HG03060 (cell line): Measurements from ENCODE around the gene TGFBR3.
A peak's percentile ranks its signal among the peaks of the same experiment; 100 is the strongest.

ENCODE experiments used
- ATAC-seq: cut with Tn5 transposase; IDR thresholded peaks from one replicate; pipeline ENCODE4 v1.9.1; 2021; ENCODE audit warnings: low read depth, moderate number of reproducible peaks; ENCODE audit not compliant: unreplicated experiment

Gene TGFBR3

GRCh38 chr1:91744953-91745639, 140.9 kb downstream of the TGFBR3 start:
- ATAC-seq = no peak

- no peak for ATAC-seq
Observed at GRCh38 chr1:91742848-91743292, 143.1 kb downstream of the TGFBR3 start.

- ATAC-seq = no peak
Observed at GRCh38 chr1:91741906-91742305, 144.0 kb downstream of the TGFBR3 start.

- ATAC-seq = no peak
Observed at GRCh38 chr1:91741301-91741700, 144.7 kb downstream of the TGFBR3 start.

- no peak for ATAC-seq
Observed at GRCh38 chr1:91737650-91738049, 148.3 kb downstream of the TGFBR3 start.

- no peak for ATAC-seq
Observed at GRCh38 chr1:91736715-91737615, 149.0 kb downstream of the TGFBR3 start.

GRCh38 chr1:91736146-91736714, 149.7 kb downstream of the TGFBR3 start:
- no peak for ATAC-seq

GRCh38 chr1:91735266-91735845, 150.6 kb downstream of the TGFBR3 start:
- no peak for ATAC-seq

- ATAC-seq = no peak
Observed at GRCh38 chr1:91734761-91735160, 151.2 kb downstream of the TGFBR3 start.

- no peak for ATAC-seq
Observed at GRCh38 chr1:91733108-91733710, 152.7 kb downstream of the TGFBR3 start.

- ATAC-seq = peak; percentile 46
Observed at GRCh38 chr1:91732291-91733107, 153.5 kb downstream of the TGFBR3 start.

GRCh38 chr1:91731815-91732214, 154.1 kb downstream of the TGFBR3 start:
- no peak for ATAC-seq

- no peak for ATAC-seq
Observed at GRCh38 chr1:91730801-91731732, 154.9 kb downstream of the TGFBR3 start.

GRCh38 chr1:91729621-91730358, 156.2 kb downstream of the TGFBR3 start:
- no peak for ATAC-seq

- no peak for ATAC-seq
Observed at GRCh38 chr1:91727763-91728162, 158.2 kb downstream of the TGFBR3 start.

- ATAC-seq = no peak
Observed at GRCh38 chr1:91725989-91726721, 159.8 kb downstream of the TGFBR3 start.

GRCh38 chr1:91725618-91725988, 160.3 kb downstream of the TGFBR3 start:
- no peak for ATAC-seq
